ENCODE measurements around the gene PEX16. TPM values are rescaled to one million over a fixed set of nuclear protein-coding genes. Genes with fewer than 3 reads are reported as not detected.

Gene PEX16
- total RNA-seq, 1 donor from 2014 or later, result 20.7 TPM

DNA sequence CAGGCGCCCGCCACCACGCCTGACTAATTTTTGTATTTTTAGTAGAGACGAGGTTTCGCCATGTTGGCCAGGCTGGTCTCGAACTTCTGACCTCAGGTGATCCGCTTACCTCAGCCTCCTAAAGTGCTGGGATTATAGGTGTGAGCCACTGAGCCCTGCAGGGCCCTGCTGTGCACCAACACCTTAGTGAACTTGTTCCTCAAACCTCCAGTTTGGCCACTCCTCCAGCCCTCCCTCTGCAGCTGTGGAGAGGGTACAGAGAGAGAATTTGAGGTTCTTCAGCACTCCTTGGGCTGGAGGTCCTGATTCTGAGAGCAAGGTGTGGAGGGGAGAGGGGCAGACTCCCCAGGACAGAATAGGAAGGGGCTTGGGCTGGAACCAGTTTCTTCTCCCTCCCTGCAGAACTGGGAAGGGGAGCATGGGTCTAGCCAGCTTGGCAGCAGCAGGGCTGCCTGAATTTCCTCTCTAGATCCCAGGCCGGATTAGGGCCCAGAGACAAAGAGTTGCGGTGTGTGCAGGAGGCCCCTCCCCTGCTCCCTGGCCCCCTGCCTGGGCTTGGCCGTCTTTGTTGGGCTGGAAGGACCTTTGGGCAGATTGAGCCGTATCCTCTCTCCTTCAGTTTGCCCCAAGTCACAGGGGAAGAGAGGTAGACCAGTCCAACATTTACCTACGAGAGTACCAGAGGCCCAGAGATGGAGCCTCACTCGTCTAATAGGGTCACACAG, 2.3 kb upstream of the PEX16 start:
- no peaks in the 10 kb centered on the region for H3K36me3 Mint-ChIP-seq
- H3K4me3 Mint-ChIP-seq, result peak overlapping the region; percentile 3
- TF ChIP-seq, protein P1, sequence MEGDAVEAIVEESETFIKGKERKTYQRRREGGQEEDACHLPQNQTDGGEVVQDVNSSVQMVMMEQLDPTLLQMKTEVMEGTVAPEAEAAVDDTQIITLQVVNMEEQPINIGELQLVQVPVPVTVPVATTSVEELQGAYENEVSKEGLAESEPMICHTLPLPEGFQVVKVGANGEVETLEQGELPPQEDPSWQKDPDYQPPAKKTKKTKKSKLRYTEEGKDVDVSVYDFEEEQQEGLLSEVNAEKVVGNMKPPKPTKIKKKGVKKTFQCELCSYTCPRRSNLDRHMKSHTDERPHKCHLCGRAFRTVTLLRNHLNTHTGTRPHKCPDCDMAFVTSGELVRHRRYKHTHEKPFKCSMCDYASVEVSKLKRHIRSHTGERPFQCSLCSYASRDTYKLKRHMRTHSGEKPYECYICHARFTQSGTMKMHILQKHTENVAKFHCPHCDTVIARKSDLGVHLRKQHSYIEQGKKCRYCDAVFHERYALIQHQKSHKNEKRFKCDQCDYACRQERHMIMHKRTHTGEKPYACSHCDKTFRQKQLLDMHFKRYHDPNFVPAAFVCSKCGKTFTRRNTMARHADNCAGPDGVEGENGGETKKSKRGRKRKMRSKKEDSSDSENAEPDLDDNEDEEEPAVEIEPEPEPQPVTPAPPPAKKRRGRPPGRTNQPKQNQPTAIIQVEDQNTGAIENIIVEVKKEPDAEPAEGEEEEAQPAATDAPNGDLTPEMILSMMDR (IDR thresholded peaks at IDR 0.05; ENCODE audit: unreplicated experiment), result no peak
- H3K9me3 Mint-ChIP-seq, result no peaks in the 10 kb centered on the region
- peaks cover 24% of the 10 kb centered on the region for H3K4me1 Mint-ChIP-seq
- no peak for DNase-seq (ENCODE audit: low spot score in 2 of 2, unreplicated experiment in 2 of 2)
- H3K27ac Mint-ChIP-seq, result no peak overlapping the region
- peaks cover 33% of the 10 kb centered on the region for H3K27me3 Mint-ChIP-seq (ENCODE audit: low read depth)

DNA sequence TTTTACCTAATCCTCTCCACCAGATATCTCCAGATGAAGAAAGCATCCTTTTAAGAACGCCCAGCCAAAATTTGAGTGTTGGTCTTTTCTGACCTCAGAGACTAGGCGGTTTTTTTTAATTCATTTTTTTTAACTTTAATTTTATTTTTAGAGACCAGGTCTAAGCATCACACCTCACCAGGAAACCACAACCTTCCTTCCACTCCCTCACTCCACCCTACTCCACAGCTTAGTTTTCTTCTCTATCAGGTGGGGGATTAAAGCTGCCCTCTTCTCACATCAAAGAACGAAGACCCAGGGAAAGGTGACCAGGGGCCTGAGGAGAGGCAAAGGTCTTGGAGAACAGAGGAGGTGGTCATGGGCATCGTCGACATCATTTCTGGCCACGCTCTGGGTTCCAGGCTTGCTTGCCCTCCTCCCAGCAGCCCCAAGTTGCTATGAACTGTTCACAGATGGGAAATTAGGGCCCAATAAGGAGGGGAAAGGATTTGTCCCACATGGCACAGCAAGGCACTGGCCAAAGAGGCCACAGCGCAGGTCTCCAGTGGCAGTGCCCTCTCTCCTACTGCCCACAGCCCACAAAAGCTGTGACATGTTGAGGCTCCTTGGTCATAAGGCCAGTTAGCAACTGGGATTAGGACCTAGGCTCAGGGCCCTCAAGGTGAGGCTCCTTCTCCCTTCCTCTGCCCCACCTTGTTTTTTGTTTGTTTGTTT, 1.4 kb upstream of the PEX16 start:
- TF ChIP-seq, protein P1 (IDR thresholded peaks at IDR 0.05; ENCODE audit: unreplicated experiment), result no peak
- peak overlapping the region; percentile 98 for H3K27ac Mint-ChIP-seq

DNA sequence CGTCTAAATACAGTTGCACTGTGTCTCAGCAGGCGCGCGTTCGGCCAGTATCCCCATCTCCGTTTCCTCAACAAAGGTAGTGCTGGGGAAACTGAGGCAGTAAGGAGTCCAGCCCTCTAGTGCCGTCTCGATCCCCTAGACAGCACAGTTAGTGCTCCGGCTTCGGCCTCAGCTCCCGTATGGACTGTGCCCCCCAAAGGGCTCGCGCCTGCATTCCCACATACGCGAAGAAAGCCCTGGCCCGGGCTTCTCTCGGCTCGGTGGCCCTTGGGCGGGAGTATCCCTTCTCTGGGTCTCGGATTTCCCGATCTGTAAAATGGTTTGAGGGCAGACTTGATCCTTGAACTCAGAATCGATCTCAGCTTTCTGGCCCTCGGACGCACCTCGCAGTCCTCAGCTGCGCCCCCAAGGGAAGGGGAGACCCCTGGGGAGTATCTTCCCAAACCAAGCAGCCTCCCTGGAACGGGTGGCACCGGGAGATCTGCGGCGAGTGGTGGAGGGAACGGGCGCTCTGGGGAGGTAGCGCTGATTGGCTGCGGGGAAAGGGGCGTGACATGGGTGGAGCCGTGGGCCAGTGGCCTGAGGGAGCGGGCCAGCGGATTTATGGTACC, 759 bp upstream of the PEX16 start:
- TF ChIP-seq, protein P1 (IDR thresholded peaks at IDR 0.05; ENCODE audit: unreplicated experiment), result no peak
- peak overlapping the region; percentile 96 for H3K4me3 Mint-ChIP-seq
- peak overlapping the region; percentile 98 for H3K27ac Mint-ChIP-seq
- no peaks in the 10 kb centered on the region for H3K9me3 Mint-ChIP-seq
- H3K4me1 Mint-ChIP-seq, result peaks cover 21% of the 10 kb centered on the region
- DNase-seq (ENCODE audit: low spot score in 2 of 2, unreplicated experiment in 2 of 2), result peak; percentile 56 to 71
- peaks cover 20% of the 10 kb centered on the region for H3K27me3 Mint-ChIP-seq (ENCODE audit: low read depth)
- peaks cover 2% of the 10 kb centered on the region for H3K36me3 Mint-ChIP-seq

More for the DNA sequence above, 1.4 kb upstream of the PEX16 start:
- H3K4me1 Mint-ChIP-seq, result peaks cover 21% of the 10 kb centered on the region
- peaks cover 24% of the 10 kb centered on the region for H3K27me3 Mint-ChIP-seq (ENCODE audit: low read depth)
- H3K36me3 Mint-ChIP-seq, result no peaks in the 10 kb centered on the region
- no peaks in the 10 kb centered on the region for H3K9me3 Mint-ChIP-seq
- no peak for DNase-seq (ENCODE audit: low spot score in 2 of 2, unreplicated experiment in 2 of 2)
- peak overlapping the region; percentile 96 for H3K4me3 Mint-ChIP-seq

DNA sequence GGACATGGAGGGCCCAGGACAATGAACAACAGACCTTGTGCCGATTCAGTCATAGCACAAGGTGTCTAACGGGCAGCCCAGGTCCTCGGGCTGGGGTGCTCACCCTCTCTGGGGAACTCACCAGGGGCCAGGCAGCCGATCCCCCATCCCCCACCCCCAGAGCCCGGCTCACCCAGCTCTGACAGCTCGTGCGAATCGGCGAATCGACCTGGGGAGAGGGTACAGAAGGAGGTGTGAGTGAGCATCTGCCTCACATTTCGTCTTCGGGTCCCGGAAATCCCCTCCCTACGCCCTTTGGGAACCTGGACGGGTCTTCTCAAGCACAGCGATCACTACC, 423 bp downstream of the PEX16 start:
- peaks cover 18% of the 10 kb centered on the region for H3K4me1 Mint-ChIP-seq
- peak overlapping the region; percentile 98 for H3K27ac Mint-ChIP-seq
- TF ChIP-seq, protein P1 (IDR thresholded peaks at IDR 0.05; ENCODE audit: unreplicated experiment), result no peak
- H3K27me3 Mint-ChIP-seq (ENCODE audit: low read depth), result peaks cover 16% of the 10 kb centered on the region
- H3K4me3 Mint-ChIP-seq, result peak overlapping the region; percentile 96
- peaks cover 2% of the 10 kb centered on the region for H3K36me3 Mint-ChIP-seq
- no peaks in the 10 kb centered on the region for H3K9me3 Mint-ChIP-seq
- no peak for DNase-seq (ENCODE audit: low spot score in 2 of 2, unreplicated experiment in 2 of 2)

DNA sequence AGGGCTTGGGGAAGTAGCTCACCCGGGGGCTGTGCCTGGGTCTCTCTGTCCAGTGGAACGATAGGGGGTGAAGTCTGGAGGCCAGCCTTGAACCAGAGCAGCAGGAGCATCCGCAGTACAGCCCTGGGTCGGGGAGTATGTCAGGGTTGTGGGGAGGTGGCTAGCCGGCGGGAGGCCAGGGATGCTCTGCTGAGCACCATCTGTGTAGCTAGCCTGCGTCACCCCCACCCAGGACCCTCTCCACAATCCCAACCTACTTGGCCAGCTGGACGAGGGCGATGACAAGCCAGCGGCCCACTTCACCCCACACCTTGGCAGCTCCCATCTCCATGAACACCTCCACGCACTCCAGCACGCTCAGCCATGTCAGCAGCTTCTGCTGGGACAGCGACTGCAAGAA, 2.2 kb downstream of the PEX16 start:
- peaks cover 7% of the 10 kb centered on the region for H3K36me3 Mint-ChIP-seq
- peak overlapping the region; percentile 38 for H3K4me3 Mint-ChIP-seq
- H3K4me1 Mint-ChIP-seq, result peaks cover 12% of the 10 kb centered on the region
- H3K27ac Mint-ChIP-seq, result no peak overlapping the region
- TF ChIP-seq, protein P1 (IDR thresholded peaks at IDR 0.05; ENCODE audit: unreplicated experiment), result no peak
- peaks cover 2% of the 10 kb centered on the region for H3K27me3 Mint-ChIP-seq (ENCODE audit: low read depth)
- DNase-seq (ENCODE audit: low spot score in 2 of 2, unreplicated experiment in 2 of 2), result no peak
- H3K9me3 Mint-ChIP-seq, result no peaks in the 10 kb centered on the region
